Measurements from ENCODE around the gene TWF2. TPM values are rescaled to one million over a fixed set of nuclear protein-coding genes. Genes with fewer than 3 reads are reported as not detected.

The TWF2 gene
- total and polyA plus RNA-seq, 9 of the 15 experiments (the other 6 are each of a cell fraction or from before 2014, with no cell fraction given): 0.11 to 61.9 (median 29.7) TPM

- Histone ChIP-seq H3K9ac (ENCODE audit: insufficient read depth in 1 of 2, low read depth in 2 of 2, low read length in 2 of 2) (no peak overlapping the region), H4K20me1 (replicated peaks; ENCODE audit: control insufficient read depth, insufficient read depth, low read length) (no peaks in the 10 kb centered on the region; the same call in 1 of the 2 replicates), H3K9me1 (ENCODE audit: control insufficient read depth, insufficient read depth, low read length) (no peaks in the 10 kb centered on the region), H3K4me1 (replicated peaks in 1 of 2; ENCODE audit: control insufficient read depth in 2 of 2, insufficient read depth in 2 of 2, low read length in 2 of 2) (peaks cover 12 to 17% of the 10 kb centered on the region in 2 experiments; a peak in 4 of 5 replicates), H2AFZ (ENCODE audit: low read depth, low read length) (no peak overlapping the region), H3K4me3 (no peak overlapping the region), H3K4me2 (ENCODE audit: insufficient read depth, low read length) (no peak overlapping the region), H3K27me3 (ENCODE audit: control insufficient read depth in 2 of 2, insufficient read depth in 2 of 2, low read length in 2 of 2) (no peaks in the 10 kb centered on the region), H3K79me2 (ENCODE audit: control insufficient read depth, insufficient read depth, low read length) (peaks cover 35% of the 10 kb centered on the region), H3K36me3 (ENCODE audit: control insufficient read depth, insufficient read depth, low read length) (peaks cover 4% of the 10 kb centered on the region; the same call in 1 of the 3 replicates), H3K27ac (ENCODE audit: extremely low read depth, low read depth, low read length) (no peak overlapping the region), H3K9me3 (replicated peaks; ENCODE audit: control insufficient read depth, insufficient read depth, low read depth, low read length) (no peaks in the 10 kb centered on the region)
- ATAC-seq (no peak), FAIRE-seq (no peak), DNase-seq (ENCODE audit: extremely low read depth in 1 of 4, low spot score in 3 of 4) (no peak)
- intact Hi-C loops (cut with micrococcal nuclease) (no loop called here), in situ Hi-C loops (cut with MboI) (no loop called here)
- BruUV-seq (replicated peaks): no TSS peak
- no peak for TF ChIP-seq CAMTA2 (CRISPR knock-in tag; conservative IDR thresholded peaks at IDR 0.05)
- WGBS (ENCODE audit: insufficient coverage, low coverage, missing lambda C conversion rate): 64% methylated on average over 8 of the region's 8 CpGs
- CTCF ChIA-PET (ENCODE audit: low intra/inter-chr PET ratio): no interaction called here
- POLR2A ChIA-PET: interaction anchor here (0.6 kb wide), 1 partner anchor 292 kb away, joined by 3 read pairs; no protein-coding TSS in a partner anchor
Observed at GRCh38 chr3:52281981-52282801, 43.2 kb upstream of the TWF2 start.

- Histone ChIP-seq H4K20me1 (replicated peaks; ENCODE audit: control insufficient read depth, insufficient read depth, low read length) (peaks cover 8% of the 10 kb centered on the region; the same call in 1 of the 2 replicates), H2AFZ (ENCODE audit: low read depth, low read length) (peak overlapping the region; percentile 77), H3K9ac (ENCODE audit: insufficient read depth in 1 of 2, low read depth in 2 of 2, low read length in 2 of 2) (peak overlapping the region in 1 of 2 experiments; percentile 75; a peak in 3 of 4 replicates), H3K27me3 (ENCODE audit: control insufficient read depth in 2 of 2, insufficient read depth in 2 of 2, low read length in 2 of 2) (no peaks in the 10 kb centered on the region), H3K4me2 (ENCODE audit: insufficient read depth, low read length) (peak overlapping the region; percentile 80), H3K27ac (ENCODE audit: extremely low read depth, low read depth, low read length) (peak overlapping the region; percentile 95), H3K79me2 (ENCODE audit: control insufficient read depth, insufficient read depth, low read length) (peaks cover 47% of the 10 kb centered on the region), H3K36me3 (ENCODE audit: control insufficient read depth, insufficient read depth, low read length) (peaks cover 12% of the 10 kb centered on the region; the same call in 2 of the 3 replicates), H3K9me1 (ENCODE audit: control insufficient read depth, insufficient read depth, low read length) (no peaks in the 10 kb centered on the region), H3K9me3 (replicated peaks; ENCODE audit: control insufficient read depth, insufficient read depth, low read depth, low read length) (no peaks in the 10 kb centered on the region), H3K4me1 (replicated peaks in 1 of 2; ENCODE audit: control insufficient read depth in 2 of 2, insufficient read depth in 2 of 2, low read length in 2 of 2) (peaks cover 12 to 13% of the 10 kb centered on the region in 2 experiments; a peak in 4 of 5 replicates), H3K4me3 (0 out of 2 replicates have a peak overlapping the region, but pooled peaks have one; percentile 73)
- intact Hi-C loops (cut with micrococcal nuclease) (no loop called here), in situ Hi-C loops (cut with MboI) (no loop called here)
- ChIA-PET CTCF (ENCODE audit: low intra/inter-chr PET ratio) (no interaction called here), POLR2A (interaction anchor here (0.7 to 3.4 kb wide), 7 partner anchors 8 to 125 kb away, joined by 3 to 29 read pairs (median 3); partner anchors contain the start of gene GLYCTK)
- FAIRE-seq (peak; percentile 55), ATAC-seq (no peak), DNase-seq (ENCODE audit: extremely low read depth in 1 of 4, low spot score in 3 of 4) (peak in 1 of 4 experiments; percentile 26)
- WGBS (ENCODE audit: insufficient coverage, low coverage, missing lambda C conversion rate): 9% methylated on average over 6 of the region's 6 CpGs
- no TSS peak for BruUV-seq (replicated peaks)
- no peak for TF ChIP-seq GATAD2B (IDR thresholded peaks at IDR 0.05; ENCODE audit: borderline replicate concordance)
- TF ChIP-seq NFIC (IDR thresholded peaks at IDR 0.05): peak; percentile 43; the same call in 1 of the 2 replicates
- TF ChIP-seq REST (IDR thresholded peaks at IDR 0.05; ENCODE audit: borderline replicate concordance): peak; percentile 76
- no peak for TF ChIP-seq REST (CRISPR knock-in tag; IDR thresholded peaks at IDR 0.05; ENCODE audit: low read depth)
- no peak for TF ChIP-seq NFIX (CRISPR knock-in tag; IDR thresholded peaks at IDR 0.05; ENCODE audit: low read depth)
Observed at GRCh38 chr3:52280050-52280461, 41.1 kb upstream of the TWF2 start.

Measured in K562 (cell line).